Left cardiac atrium (tissue), 4 donors: ENCODE data around the gene LAMA4. TPM values are rescaled to one million over a fixed set of nuclear protein-coding genes. Genes with fewer than 3 reads are reported as not detected.
A peak's percentile ranks its signal among the peaks of the same experiment; 100 is the strongest.
"Not testable (repeated sequence)": the region's sequence is repeated elsewhere in the genome, so short reads cannot be mapped to it uniquely, and the experiment has no call there.

Experiments
- ATAC-seq, 2 donors: fragments of 200-7000 bp; cut with Tn5 transposase; one replicate each; pipeline ENCODE4 v1.9.1; 2020; ENCODE audit warnings: mild to moderate bottlenecking in 2 of 2, moderate library complexity in 2 of 2
- DNase-seq: peaks from one replicate; pipeline ENCODE4 v3.0.0-alpha.2; 2020
- intact Hi-C, 2 donors: fragments of 100-400 bp; cut with DNase I; formaldehyde crosslinking; loops; one replicate each; pipeline versions ENCODE4 v1.14.1 to v1.15.1; 2022 to 2023
- total RNA-seq, 2 donors: library from RNA; stranded (reverse); fragmentation: NEBNext Ultra II Directional; extraction: Animal tissue kit (Norgen Biotek cat#: 25700); gene quantifications; one replicate each; pipeline ENCODE4 v1.2.1, GENCODE V29; 2021
- donor health status: DM: no; HTN: yes; CAD: no.
- donor health status: DM: no; HTN: yes; CAD: no; lungs with severe emphysema.
- donor health status: DM: yes; HTN: yes; CAD: no.
- donor health status: Dilated cardiomyopathy.

Gene LAMA4
- total RNA-seq, 2 donors from 2014 or later: 63.7 to 87.8 TPM

DNA sequence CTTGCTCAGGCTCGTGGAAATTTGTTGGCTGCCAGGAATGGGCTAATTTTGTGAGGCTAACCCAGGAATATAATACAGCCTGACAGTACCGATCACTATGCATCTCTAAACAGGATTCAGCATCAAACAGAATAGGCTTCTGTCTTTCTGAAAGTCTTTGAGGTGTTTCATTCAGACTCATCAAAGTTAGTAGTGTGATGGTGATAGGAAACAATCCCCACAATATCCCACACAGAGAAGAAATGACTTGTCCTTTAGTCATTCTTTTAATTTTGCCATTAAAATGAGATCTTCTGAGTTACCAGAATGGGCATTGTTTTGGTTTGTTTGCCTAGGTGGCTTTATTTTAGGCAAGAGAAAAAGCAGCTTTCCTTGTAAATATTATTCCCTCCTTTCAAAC, 112.7 kb downstream of the LAMA4 start:
- ATAC-seq (no peak), DNase-seq (no peak)
- intact Hi-C loops: no loop called here

DNA sequence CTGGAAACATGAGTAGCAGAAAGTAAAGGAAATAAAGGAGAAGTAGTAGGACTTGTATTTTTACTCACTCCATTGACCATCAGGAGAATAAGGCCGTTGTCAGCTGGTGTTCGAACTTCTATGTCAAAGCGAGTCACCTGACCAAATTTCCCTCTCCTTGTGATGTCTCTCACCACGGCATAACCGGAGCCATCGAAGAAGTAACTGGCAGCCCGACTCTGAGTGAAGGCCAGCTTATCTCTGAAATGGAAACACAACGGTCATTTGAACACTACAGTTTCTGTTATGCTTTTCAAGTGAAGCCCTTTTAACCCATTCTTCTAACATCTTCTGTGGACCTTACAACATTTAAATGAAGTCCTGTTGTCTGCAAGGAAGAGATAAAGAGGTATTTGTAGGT, 115.3 kb downstream of the LAMA4 start:
- ATAC-seq: no peak

DNA sequence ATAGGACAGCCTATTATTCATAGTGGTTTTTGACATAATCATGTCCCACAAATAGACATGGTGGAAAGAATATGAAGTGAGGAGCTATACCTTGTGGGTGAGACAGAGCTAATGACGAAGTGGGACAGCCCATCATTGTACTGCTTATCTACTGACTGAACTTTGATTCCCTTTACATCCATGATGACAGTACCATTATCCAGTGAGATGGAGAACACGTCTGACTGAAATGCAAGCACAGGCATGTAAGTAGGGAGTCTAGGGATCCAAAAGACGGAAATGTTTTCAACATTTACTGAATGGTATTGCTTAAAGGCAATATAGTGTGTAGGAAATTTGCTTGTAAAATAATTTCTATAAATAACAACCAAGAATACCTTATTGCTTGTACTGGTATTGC, 123.5 kb downstream of the LAMA4 start:
- intact Hi-C loops: loop anchor here in 1 of 2 donors (10.0 kb wide), 1 partner anchor 56 kb away; no protein-coding TSS in a partner anchor
- no peak for DNase-seq
- no peak for ATAC-seq

More for the DNA sequence above, 115.3 kb downstream of the LAMA4 start:
- intact Hi-C loops: loop anchor here in 1 of 2 donors (10.0 kb wide), 1 partner anchor 64 kb away; no protein-coding TSS in a partner anchor
- no peak for DNase-seq

DNA sequence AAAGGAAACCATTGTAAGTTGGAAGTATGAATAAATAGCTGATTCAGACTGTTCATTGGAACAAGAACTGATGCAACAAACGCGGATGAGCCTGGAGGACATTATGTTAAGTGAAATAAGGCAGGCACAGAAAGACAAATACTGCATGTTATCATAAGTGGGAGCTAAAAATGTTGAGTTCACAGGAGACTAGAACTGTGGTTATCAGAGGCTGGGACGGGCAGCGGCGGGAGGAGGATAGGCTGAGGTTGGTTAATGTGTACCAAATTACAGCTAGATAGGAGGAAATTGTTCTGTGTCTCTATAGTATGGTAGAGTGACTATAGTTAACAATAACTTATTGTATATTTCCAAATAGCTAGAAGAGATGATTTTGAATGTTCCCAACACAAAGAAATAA, 126.2 kb downstream of the LAMA4 start:
- DNase-seq (no peak), ATAC-seq (peak in 1 of 2 donors; percentile 43)
- intact Hi-C loops: no loop called here

DNA sequence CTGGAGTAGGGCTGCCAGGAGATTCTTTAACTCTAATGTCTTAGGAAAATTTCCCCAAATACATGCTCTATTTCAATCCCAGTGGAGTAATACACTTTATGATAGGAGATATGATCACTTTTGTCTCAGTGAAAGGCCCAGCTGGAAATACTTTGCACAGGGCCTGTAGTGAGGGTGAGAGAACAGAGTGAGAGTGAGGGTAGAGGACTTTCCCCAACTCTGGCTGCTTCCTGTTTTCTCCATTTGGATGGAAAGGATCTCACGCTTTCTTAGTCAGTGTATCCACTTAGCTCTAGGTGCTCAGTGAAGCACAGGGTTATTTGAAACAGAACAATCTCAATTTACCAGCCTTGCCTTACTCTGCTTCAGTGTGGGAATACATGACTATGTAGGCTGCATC, 130.4 kb downstream of the LAMA4 start:
- intact Hi-C loops: no loop called here
- no peak for ATAC-seq
- no peak for DNase-seq

DNA sequence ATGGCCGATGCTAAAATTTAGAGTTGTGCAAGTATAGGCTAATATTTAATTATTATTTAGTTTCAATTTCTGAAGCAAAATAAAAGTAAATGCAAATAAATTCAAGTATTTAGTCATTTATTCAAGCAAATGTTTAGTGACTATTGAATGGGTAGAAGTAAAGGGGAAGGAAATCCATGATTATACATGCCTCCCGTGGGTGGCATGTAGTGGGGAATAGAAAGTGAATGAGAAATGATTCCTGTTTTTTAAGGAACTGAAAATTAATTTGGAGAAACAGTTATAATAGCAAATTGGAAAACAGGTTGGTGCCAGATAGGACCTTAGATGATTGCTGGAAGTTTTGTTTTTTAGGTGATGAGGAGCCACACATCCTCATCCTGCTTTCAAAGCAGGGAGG, 131.6 kb downstream of the LAMA4 start:
- ATAC-seq (no peak), DNase-seq (no peak)
- intact Hi-C loops: no loop called here

DNA sequence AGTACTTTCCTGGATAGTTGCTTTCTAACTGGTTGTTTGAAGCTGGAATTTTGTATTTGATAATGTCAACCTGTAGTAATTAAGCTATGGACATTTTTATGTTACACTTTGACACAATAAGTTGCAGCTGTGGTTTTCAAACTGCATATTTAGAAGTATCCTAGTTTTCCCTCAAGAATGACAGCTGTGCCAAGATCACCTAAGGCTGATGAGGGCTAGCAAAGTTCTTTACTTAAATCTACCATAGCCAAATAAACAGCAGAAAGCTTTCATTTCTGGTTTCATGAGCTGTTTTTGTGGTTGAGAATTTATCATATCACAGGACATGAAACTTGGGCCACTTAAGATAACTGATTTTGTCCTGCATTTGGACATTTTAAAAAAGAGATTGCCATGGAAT, 136.3 kb downstream of the LAMA4 start:
- no peak for DNase-seq
- intact Hi-C loops: no loop called here
- ATAC-seq: no peak

DNA sequence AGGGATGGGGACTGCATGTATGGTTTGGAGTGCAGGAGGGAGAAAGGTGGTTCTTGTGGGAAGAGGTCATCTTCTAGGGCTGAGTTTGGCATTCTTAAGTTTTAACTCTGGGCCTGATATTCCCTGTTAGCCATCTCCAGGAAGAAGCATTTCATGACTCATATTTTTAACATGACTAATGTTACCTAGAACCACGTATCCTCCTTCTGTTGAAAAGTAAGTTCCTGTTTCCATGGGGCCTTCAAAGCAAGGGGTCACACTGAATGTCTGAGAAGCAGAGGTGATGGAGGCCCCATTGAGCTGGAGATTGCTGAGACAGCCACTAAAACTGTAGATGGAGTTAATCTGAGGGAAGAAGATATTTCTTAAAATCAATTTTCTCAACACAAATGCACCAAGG, 136.8 kb downstream of the LAMA4 start:
- intact Hi-C loops: no loop called here
- no peak for DNase-seq
- ATAC-seq: peak in 1 of 2 donors; percentile 23

DNA sequence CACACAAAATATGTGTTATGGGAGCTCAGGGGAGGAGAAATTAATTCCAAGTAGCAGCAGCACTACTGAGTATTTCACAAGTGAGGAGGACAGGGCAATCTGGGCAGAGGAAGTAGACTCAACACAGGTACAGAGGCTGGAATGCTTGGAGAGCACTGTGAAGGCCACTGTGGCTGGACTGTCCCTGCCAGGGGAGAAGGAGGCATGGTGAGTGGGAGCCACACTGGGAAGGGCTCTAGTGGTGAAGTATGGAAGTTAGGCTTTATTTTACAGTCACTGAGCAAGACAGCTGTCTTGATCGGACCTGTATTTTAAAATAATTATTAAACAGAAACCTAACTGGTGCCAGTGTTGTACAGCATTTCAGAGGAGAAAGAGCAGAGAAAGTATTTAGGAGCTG, 138.1 kb downstream of the LAMA4 start:
- intact Hi-C loops: no loop called here
- DNase-seq (no peak), ATAC-seq (no peak)

DNA sequence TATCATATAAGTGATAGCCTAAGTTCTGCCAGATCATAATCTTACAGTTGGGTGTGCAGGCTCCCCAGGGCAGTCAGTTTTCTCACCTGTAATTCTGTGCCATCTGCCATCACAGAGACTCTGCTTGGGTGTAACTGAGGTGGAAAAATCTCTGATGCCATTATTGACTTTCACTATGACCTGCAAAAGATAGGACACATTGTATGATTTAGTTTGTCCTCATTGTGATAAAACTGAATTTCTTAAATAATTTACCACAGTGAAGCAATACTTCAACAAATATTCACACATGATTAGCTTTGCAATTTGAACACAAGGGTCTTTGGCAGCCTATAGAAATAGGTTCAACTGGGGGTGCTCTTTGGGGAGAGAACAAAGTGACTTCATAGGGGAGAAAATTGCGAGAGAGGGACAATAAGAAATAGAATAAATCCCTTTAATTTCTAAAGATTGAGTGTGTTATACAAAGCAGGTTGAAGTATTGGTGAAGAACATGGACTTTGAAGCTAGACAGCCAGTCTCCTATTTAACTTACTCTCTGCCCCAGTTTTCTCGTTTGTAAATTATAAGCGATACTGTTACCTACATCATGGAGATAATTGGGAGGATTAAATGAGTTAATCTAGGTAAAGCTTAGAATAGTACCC, 139.7 kb downstream of the LAMA4 start:
- no peak for ATAC-seq

DNA sequence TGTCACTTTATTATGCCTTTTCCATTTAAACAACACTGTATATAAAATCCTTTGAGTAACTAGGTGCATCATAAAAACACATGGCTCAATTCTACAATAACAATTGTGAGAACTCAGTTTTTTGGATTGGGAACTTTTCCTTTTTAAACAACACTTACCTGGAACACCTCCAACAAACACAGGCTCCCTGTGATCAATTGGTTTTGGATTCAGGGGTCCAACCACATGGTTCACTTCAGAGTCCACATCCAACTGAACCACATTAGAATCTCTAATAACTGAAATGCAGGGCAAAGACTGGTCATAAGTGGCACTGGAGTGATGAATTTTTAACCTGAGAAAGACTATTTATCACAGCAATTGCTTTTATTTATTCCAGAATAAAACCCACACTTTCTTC, 140.4 kb downstream of the LAMA4 start:
- intact Hi-C loops: no loop called here
- DNase-seq: no peak
- ATAC-seq: no peak

More for the DNA sequence above, 139.7 kb downstream of the LAMA4 start:
- intact Hi-C loops: no loop called here
- DNase-seq: no peak

DNA sequence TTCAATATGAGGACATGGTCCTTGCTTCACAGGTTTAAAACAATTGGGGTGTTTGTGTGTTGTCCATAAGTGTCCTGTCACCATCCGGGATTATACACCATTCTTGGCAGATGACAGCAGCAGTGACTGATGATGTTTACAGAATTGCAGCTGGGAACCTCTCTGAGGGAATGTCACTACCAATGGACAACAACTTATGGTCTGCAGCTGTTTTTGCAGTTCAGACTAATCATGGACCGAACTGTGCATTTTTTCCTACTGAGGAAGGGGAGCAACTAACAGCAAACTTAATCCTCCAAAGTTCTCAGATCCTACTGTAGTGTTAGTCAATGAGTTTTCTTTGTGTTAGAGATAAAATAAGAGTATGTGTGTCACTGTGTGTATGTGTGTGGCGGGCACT, 140.9 kb downstream of the LAMA4 start:
- intact Hi-C loops: no loop called here
- ATAC-seq: peak; percentile 33 to 54

DNA sequence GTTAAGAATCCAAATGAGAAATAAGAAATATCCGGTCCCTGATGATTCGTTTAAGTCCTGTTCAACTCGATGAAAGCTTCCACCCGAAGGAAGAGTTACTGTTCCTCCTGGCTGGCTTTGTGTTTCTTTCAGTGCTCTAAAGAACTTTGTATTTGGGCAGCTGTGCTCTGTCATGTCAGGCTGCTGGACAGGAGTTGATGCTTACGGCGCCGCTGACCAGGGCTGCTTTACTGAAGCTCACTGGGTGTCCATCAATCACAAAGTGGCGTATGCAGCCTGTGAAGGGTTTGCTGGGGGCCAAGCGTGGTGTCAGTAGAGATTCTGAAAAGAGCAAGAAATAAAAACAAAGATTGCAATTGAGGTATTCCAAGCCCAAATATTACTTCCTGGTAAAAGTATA, 145.1 kb downstream of the LAMA4 start:
- intact Hi-C loops: no loop called here
- no peak for DNase-seq
- ATAC-seq: no peak

More for the DNA sequence above, 140.9 kb downstream of the LAMA4 start:
- no peak for DNase-seq

DNA sequence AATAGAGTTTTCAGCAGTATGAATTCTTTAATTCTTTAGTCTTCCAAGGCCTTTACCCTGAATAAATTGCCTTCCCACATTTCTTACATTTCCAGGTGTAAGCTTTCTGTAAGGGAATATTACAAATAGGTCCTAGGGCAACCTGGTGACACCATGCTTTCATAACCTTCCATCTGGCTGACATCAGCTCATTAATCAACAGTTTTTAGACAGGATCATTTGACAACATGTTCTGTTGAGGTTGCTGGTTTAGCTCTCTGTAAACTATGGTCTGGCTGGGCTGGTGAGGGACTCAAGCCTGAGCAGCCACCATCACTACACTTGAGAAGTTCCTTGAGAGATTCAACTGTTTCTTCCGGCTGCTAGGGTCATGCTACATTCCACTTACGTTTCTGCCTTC, 147.8 kb downstream of the LAMA4 start:
- intact Hi-C loops: no loop called here
- ATAC-seq (no peak), DNase-seq (no peak)

DNA sequence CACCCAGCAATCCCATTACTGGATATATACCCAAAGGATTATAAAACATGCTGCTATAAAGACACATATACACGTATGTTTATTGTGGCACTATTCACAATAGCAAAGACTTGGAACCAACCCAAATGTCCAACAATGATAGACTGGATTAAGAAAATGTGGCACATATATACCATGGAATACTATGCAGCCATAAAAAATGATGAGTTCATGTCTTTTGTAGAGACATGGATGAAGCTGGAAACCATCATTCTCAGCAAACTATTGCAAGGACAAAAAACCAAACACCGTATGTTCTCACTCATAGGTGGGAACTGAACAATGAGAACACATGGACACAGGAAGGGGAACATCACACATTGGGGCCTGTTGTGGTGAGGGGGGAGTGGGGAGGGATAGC, 148.3 kb downstream of the LAMA4 start:
- ATAC-seq, DNase-seq, intact Hi-C loops: not testable (repeated sequence)

DNA sequence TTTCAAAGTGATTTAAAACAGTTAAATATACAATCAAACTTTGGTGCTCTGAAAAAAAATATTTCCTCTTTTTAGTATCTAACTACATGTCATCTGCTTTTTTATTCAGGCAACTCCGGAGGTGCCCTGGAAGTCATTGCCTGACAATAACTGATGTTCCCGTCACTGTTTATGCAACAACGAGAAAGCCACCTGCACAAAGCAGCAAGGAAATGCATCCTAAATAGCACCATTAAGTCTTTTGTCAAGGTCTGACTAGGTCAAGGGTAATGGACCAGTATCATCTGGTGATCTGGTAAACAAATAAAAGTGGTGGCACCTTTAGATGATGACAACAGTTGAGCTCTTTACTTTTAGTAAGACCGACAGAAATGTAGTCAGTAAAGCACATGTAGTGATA, 153.8 kb downstream of the LAMA4 start:
- no peak for ATAC-seq
- no peak for DNase-seq
- intact Hi-C loops: no loop called here

DNA sequence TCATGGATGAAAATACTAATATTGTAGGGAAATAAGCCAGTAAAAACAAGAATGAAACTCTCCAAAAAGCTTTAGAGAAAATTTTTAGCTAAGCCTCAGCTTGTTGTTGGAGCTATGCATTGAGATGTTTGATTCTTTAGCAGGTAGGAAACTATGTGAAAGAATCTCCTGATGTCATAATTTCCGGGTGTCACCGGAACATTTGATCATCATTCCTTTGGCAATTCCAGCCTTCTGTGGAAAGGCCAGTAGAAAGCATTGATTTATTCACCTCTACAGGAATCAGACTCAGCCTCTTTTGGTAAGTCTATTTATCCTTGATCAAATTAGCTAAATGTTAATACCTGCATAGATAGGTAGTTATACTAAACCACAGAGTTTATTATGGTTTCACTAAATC, 157.5 kb downstream of the LAMA4 start:
- intact Hi-C loops: no loop called here
- no peak for ATAC-seq
- DNase-seq: no peak

DNA sequence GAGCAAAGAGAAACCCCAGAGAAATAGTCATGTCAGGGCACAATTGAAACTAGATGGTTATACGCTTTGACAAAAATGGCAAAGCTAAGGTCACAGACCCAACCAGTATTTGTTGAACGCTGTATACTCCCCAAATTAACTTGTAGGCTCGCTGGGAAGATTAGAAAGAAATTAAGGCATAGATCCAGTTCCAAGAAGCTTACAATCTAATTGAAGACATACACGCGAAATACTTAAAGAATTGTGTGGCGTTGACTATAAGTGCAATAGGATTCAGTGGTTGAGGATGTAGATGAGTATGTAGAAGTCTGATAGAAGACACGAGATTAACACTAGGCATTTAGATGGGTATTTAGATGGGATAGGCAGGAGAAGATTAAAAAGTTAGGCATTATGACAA, 166.5 kb downstream of the LAMA4 start:
- DNase-seq (no peak), ATAC-seq (no peak)
- intact Hi-C loops: no loop called here

DNA sequence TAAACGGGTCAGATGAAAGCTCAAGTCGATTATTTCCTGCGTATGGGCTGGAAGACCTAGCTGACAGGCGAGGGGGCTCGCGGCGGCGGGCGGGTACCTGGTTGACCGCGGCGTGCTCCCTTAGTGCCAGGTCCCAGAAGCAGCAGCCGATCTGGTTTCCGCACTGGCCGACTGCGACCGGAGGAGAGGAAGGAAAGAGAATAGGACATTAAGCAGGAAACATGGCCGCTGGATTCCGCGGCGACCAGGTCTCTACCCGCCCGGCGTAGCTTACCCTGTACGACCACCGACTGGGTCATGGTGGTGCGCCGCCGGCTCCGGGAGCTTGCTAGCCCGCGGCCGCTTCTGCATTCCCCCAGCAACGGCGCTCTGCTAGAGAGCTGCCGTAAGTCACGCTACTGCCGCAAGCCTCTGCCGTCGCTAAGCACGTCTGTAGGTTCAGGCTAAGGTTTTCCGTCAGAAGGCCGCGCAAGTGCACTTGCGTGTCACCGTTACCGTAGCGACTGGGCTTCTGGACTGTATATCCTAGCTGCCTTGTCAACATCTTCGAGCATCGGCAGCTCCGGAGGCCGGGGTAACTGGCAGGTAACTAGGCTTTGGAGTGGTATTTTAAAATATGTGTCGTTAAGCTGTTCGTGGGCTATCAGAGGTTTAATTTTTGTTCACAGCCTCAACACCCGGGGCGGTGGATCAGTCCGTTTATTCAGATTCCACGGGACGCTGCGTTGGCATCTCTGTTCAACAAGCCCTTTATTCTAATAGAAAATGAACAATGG, 167.0 kb downstream of the LAMA4 start, which contains the start of the genes FAM229B and TUBE1:
TSS of gene FAM229B (plus strand) at position 456 of the 776 bp plus-strand sequence. CDS start 11,693 bp downstream, outside the sequence.
TSS of gene TUBE1 (minus strand) at position 347 of the 776 bp plus-strand sequence. CDS start at position 299, 48 bp downstream.
- intact Hi-C loops: no loop called here
- DNase-seq: peak; percentile 96

DNA sequence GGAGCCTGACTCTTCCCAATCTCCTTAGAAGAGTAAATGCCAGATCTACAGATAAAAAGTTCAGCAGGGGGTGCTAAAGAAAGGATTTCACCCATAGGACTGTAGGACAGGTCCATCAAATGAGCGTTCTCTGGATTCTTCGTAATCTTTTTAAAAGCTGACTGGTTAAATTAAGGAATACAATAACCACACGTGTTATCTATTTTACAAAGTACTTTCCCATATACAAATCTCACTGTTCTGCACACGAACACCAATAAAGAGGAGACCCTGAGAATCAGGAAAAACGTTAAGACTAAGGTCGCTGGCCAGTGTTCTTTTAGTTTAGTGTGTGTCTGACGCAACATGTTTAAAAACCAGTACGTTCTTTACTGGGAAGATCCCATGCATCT, 167.6 kb downstream of the LAMA4 start:
- peak; percentile 12 to 48 for ATAC-seq
- no peak for DNase-seq
- intact Hi-C loops: no loop called here

More for the DNA sequence above, 167.0 kb downstream of the LAMA4 start, which contains the start of the genes FAM229B and TUBE1:
- ATAC-seq: peak; percentile 96 to 97
